Activated CD4-positive, alpha-beta T cell treated with anti-CD3 and anti-CD28 coated beads for 36 hours (primary cell): ENCODE measurements around the gene DLGAP4. TPM values are rescaled to one million over a fixed set of nuclear protein-coding genes. Genes with fewer than 3 reads are reported as not detected.
A peak's percentile ranks its signal among the peaks of the same experiment; 100 is the strongest.
"Not testable (repeated sequence)": the region's sequence is repeated elsewhere in the genome, so short reads cannot be mapped to it uniquely, and the experiment has no call there.

Source experiments
- ATAC-seq: fragments of 200-7000 bp; cut with Tn5 transposase; one replicate; pipeline ENCODE4 v1.10.0; 2021; ENCODE audit warnings: mild to moderate bottlenecking, moderate library complexity
- CTCF ChIA-PET: fragments of 350-600 bp; sonication (Branson Sonifier 250); formaldehyde crosslinking; loops from one replicate; lab custom pipeline; 2021; ENCODE audit warnings: antibody characterized with exemption; lab: Charles Lee
- POLR2A ChIA-PET: fragments of 350-600 bp; sonication (Branson Sonifier 250); formaldehyde crosslinking; loops from one replicate; lab custom pipeline; 2021; ENCODE audit warnings: antibody characterized with exemption, inconsistent platforms; lab: Charles Lee
- DNase-seq: peaks from one replicate; pipeline ENCODE4 v3.0.0-alpha.2; 2020
- H3K27ac Mint-ChIP-seq: one replicate; pipeline ENCODE4 v1.8.0; 2021; ENCODE audit warnings: mixed read lengths
- H3K27me3 Mint-ChIP-seq: one replicate; pipeline ENCODE4 v1.8.0; 2021; ENCODE audit warnings: mixed read lengths
- H3K36me3 Mint-ChIP-seq: one replicate; pipeline ENCODE4 v1.8.0; 2021; ENCODE audit warnings: low read depth, mixed read lengths
- H3K4me1 Mint-ChIP-seq: one replicate; pipeline ENCODE4 v1.8.0; 2021; ENCODE audit warnings: mixed read lengths
- H3K4me3 Mint-ChIP-seq: one replicate; pipeline ENCODE4 v1.8.0; 2021; ENCODE audit warnings: mild to moderate bottlenecking, moderate library complexity, mixed read lengths
- H3K9me3 Mint-ChIP-seq: one replicate; pipeline ENCODE4 v1.8.0; 2021; ENCODE audit warnings: low read depth, mixed read lengths
- intact Hi-C, 2 experiments: fragments of 100-400 bp; cut with DNase I in 1 of 2; cut with micrococcal nuclease in 1 of 2; formaldehyde crosslinking; loops; one replicate each; pipeline versions ENCODE4 v1.14.2 to v1.15.1; 2022 to 2024; cut with DNase I, micrococcal nuclease
- total RNA-seq, 2 experiments: library from RNA; stranded (reverse); gene quantifications; one replicate each; pipeline ENCODE4 v1.2.3, GENCODE V29; 2021

The DLGAP4 gene
- total RNA-seq, 2 experiments from 2014 or later, result 19.0 to 21.8 TPM

DNA sequence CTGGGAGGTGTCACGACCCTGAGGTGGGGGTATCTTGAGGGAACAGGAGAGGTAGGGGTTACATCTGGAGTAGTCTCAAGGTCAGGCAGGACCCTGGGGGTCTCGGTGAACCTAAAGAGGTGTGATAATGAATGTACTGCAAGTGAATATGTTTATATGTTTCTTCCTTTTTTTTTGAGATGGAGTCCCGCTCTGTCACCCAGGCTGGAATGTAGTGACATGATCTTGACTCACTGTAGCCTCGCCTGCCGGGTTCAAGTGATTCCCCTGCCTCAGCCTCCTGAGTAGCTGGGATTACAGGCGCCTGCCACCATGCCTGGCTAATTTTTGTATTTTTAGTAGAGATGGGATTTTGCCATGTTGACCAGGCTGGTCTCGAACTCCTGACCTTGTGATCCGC, 168.9 kb downstream of the DLGAP4 start:
- intact Hi-C loops, H3K27me3 Mint-ChIP-seq, H3K9me3 Mint-ChIP-seq, DNase-seq, H3K27ac Mint-ChIP-seq, ATAC-seq, H3K36me3 Mint-ChIP-seq, POLR2A ChIA-PET, H3K4me3 Mint-ChIP-seq, CTCF ChIA-PET: not testable (repeated sequence)
- H3K4me1 Mint-ChIP-seq, result peaks cover 37% of the 10 kb centered on the region

DNA sequence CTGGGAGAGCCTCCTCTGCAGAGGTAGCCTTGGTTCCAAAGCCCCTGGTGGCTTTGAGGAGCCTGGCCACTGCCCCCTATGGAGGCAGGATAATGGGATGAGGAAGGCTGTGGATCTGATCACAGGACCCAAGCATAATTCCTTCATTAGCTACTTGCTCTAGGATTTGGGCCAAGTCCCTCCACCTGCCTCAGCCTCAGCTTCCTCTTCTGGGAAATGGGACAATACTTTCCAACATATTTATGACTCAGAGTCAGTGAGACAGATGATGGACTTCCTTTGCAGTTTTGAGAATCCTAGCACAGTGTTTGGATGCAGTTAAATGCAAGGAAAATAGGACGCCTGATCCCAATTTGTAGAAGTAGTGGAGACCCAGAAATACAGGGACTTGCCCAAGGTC, 171.3 kb downstream of the DLGAP4 start:
- Mint-ChIP-seq H3K9me3 (no peaks in the 10 kb centered on the region), H3K4me3 (no peak overlapping the region), H3K27ac (no peak overlapping the region), H3K27me3 (no peaks in the 10 kb centered on the region), H3K4me1 (peaks cover 25% of the 10 kb centered on the region), H3K36me3 (no peaks in the 10 kb centered on the region)
- ChIA-PET CTCF (interaction anchor here (0.6 to 1.0 kb wide), 2 partner anchors 54 to 127 kb away, joined by 3 read pairs; no protein-coding TSS in a partner anchor), POLR2A (no interaction called here)
- intact Hi-C loops, result no loop called here
- ATAC-seq (no peak), DNase-seq (no peak)

DNA sequence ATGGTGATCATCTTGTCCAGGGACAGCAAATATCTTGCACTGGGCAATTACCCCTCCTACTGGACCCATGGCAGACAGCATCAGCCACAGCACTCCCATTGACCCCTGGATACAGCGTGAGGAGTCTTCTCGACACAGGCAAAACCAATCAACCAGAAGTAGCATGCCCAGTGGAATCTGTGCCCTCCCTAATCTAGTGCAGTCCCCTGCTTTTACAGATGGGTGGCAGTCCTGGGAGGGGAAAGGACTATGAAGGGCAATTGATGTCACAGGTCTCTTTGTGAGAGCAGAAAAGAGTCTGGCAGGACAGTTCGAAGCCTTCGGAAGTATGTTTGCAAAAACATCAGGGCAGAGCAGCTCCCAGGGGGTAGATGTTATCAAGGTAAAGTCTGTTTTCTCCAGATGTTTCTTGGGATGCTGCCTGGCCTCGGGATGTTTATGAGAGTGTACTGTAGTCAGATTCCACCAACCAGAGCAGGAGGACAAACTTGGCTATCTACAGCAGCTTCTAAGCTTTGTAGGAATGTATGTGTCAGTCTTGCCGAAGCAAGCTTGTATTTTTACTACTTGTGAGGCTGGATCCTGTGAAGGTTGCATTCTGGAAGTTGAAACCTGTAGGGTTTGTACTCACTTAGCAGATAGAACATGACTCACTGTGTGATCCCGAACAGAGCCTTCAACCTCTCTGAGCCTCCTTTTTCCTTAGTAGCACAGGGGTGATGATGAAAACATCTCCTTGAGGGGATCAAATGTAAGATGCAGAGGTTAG, 172.2 kb downstream of the DLGAP4 start:
- CTCF ChIA-PET, result interaction anchor here (1.0 kb wide), 1 partner anchor 126 kb away, joined by 3 read pairs; no protein-coding TSS in a partner anchor
- DNase-seq, result no peak
- Mint-ChIP-seq H3K27ac (peak overlapping the region; percentile 10), H3K27me3 (no peaks in the 10 kb centered on the region), H3K9me3 (no peaks in the 10 kb centered on the region), H3K4me3 (no peak overlapping the region), H3K4me1 (peaks cover 18% of the 10 kb centered on the region), H3K36me3 (no peaks in the 10 kb centered on the region)
- POLR2A ChIA-PET, result no interaction called here
- intact Hi-C loops, result no loop called here
- ATAC-seq, result peak; percentile 26

DNA sequence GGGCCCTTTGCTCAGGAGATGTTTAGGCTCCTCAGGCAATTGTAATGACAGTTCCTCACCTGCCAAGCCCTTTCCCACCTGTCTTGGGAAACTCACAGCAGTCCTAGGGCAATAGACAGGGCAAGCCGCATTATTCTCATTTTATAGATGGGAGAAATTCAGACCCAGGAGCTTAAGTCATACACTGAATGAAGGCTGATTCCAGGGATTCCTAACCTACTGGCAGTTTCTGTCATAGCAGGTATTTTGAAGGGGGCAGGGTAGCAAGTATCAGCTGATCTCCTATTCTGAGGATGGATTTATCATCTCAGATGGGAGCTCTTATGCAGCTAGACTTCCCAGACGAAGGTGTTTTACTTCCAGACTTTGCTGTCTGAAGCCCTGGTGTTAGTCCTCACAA, 173.8 kb downstream of the DLGAP4 start:
- ATAC-seq (no peak), DNase-seq (no peak)
- no peaks in the 10 kb centered on the region for H3K9me3 Mint-ChIP-seq
- ChIA-PET CTCF (interaction anchor here (0.7 kb wide), 1 partner anchor 236 kb away, joined by 4 read pairs; no protein-coding TSS in a partner anchor), POLR2A (no interaction called here)
- intact Hi-C loops, result no loop called here
- no peaks in the 10 kb centered on the region for H3K36me3 Mint-ChIP-seq
- peaks cover 11% of the 10 kb centered on the region for H3K4me1 Mint-ChIP-seq
- H3K27me3 Mint-ChIP-seq, result no peaks in the 10 kb centered on the region
- no peak overlapping the region for H3K27ac Mint-ChIP-seq
- H3K4me3 Mint-ChIP-seq, result no peak overlapping the region

DNA sequence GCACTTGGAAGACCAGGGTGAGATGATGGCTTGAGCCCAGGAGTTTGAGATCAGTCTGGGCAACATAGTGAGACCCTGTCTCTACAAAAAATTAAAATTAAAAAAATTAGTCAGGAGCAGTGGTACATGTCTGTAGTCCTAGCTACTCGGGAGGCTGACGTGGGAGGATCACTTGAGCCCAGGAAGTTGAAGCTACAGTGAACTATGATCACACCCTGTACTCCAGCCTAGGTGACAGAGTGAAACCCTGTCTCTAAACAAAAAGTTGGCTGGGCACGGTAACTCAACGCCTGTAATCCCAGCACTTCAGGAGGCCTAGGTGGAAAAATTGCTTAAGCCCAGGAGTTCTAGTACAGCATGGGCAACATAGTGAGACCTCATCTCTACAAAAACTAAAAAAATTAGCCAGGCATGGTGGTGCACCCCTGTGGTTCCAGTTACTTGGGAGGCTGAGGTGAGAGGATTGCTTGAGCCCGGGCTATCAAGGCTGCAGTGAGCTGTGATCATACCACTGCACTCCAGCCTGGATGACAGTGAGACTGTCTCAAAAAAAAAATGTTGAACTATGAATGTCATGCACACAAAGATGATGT, 174.4 kb downstream of the DLGAP4 start:
- ChIA-PET POLR2A (no interaction called here), CTCF (interaction anchor here (0.6 kb wide), 1 partner anchor 342 kb away, joined by 3 read pairs; no protein-coding TSS in a partner anchor)
- Mint-ChIP-seq H3K4me3 (no peak overlapping the region), H3K27ac (no peak overlapping the region), H3K4me1 (peaks cover 11% of the 10 kb centered on the region), H3K9me3 (no peaks in the 10 kb centered on the region), H3K36me3 (no peaks in the 10 kb centered on the region), H3K27me3 (no peaks in the 10 kb centered on the region)
- intact Hi-C loops, result no loop called here
- ATAC-seq (no peak), DNase-seq (no peak)

DNA sequence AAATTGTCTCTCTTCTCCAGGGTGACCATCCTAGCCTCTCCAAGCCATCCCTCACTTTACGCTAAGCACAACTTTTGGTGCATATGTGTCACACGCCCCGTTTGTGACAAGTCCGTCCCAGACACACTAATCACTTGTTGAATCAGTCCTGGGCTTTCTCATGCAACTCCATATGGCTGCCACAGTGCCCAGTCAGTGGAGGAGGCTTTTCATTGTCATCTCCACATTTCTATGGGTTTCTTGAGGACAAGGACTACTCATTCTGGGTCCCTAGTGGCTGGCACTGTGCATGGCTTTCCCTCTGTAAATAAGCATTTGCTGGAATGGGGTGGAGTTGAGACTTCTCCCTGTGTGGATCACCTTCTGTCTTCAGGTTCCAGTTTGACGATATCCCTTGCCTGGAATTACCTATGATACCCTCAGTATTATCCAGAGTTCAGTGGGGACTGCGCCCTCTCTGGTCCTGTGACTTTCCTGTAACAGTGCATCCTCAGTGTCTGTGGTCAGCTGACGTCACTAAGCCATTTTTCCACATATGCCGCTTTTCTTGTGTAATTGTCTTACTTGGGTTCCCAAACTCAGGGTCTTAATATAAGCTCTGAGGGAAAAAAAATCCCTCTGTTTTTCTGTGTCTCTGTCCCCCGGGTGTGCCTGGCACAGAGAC, 175.4 kb downstream of the DLGAP4 start:
- peak; percentile 39 for ATAC-seq
- Mint-ChIP-seq H3K36me3 (no peaks in the 10 kb centered on the region), H3K4me3 (no peak overlapping the region), H3K27ac (no peak overlapping the region), H3K4me1 (peaks cover 11% of the 10 kb centered on the region), H3K9me3 (no peaks in the 10 kb centered on the region), H3K27me3 (no peaks in the 10 kb centered on the region)
- ChIA-PET POLR2A (no interaction called here), CTCF (interaction anchor here (1.7 kb wide), 1 partner anchor 16 kb away, joined by 6 read pairs; no protein-coding TSS in a partner anchor)
- intact Hi-C loops, result no loop called here
- DNase-seq, result no peak

DNA sequence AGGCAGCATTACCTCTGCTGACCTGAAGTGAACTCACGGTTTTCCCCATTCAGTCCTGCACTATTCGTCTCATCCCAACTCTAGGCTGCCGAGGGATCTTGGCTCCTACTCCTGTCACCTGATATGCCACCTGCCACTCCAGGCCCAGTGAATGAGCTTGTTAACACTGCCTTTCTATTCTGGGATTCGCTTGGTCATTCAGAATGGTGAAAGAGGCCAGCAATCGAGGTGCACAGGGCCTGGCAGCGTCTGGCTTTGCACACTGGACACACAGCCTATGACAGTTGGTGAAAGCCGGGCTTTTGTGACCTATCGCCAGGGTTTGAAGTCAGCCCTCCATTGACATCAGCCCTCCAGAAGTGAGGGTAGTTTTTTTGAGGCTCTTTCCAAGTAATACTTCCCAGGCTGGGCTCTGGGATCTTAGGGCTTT, 175.9 kb downstream of the DLGAP4 start:
- H3K27me3 Mint-ChIP-seq, result no peaks in the 10 kb centered on the region
- H3K36me3 Mint-ChIP-seq, result no peaks in the 10 kb centered on the region
- ChIA-PET POLR2A (no interaction called here), CTCF (interaction anchor here (1.2 to 1.7 kb wide), 2 partner anchors 10 to 16 kb away, joined by 6 to 8 read pairs; no protein-coding TSS in a partner anchor)
- intact Hi-C loops, result no loop called here
- DNase-seq (no peak), ATAC-seq (no peak)
- H3K9me3 Mint-ChIP-seq, result no peaks in the 10 kb centered on the region
- H3K4me3 Mint-ChIP-seq, result no peak overlapping the region
- peaks cover 11% of the 10 kb centered on the region for H3K4me1 Mint-ChIP-seq
- no peak overlapping the region for H3K27ac Mint-ChIP-seq

DNA sequence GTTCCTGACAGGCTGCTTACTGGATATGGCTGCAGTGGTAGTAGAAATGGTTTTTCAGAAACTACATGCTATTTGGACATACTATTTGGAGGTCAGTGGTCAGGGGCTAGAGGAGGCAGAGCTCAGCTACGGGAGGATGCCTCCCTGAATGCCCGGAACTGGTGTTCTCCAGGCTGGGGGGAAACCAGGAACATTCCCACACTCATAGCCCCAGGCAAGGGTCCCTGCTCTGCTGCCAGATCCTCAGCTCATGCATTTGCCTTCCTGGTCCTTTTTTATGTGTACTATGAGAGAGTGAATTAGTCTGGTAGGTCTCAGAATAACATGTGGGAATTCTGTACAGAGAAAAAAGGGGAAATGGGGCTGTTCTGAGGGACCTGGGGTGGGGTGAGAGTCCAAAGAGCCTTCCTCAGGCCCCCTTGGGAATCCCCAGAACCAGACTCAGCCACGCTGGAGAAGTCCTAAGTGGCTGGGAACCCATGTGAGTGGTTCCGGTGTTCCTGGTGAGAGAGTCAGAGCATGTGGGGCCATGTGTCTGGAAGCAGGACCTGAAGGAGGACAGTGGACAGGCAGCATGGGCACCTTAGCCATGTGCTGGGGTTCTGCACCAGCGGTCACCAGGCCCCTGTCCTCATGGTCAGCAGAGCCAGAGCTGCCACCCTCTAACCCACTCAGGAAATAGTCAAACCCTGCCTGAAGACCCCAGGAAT, 177.2 kb downstream of the DLGAP4 start:
- intact Hi-C loops, result no loop called here
- no peak for DNase-seq
- Mint-ChIP-seq H3K4me1 (peaks cover 6% of the 10 kb centered on the region), H3K27ac (no peak overlapping the region), H3K9me3 (no peaks in the 10 kb centered on the region), H3K27me3 (no peaks in the 10 kb centered on the region), H3K36me3 (no peaks in the 10 kb centered on the region), H3K4me3 (no peak overlapping the region)
- ATAC-seq, result no peak
- ChIA-PET CTCF (interaction anchor here (0.5 to 1.7 kb wide), 4 partner anchors 9 to 281 kb away, joined by 3 to 8 read pairs (median 5); no protein-coding TSS in a partner anchor), POLR2A (no interaction called here)

DNA sequence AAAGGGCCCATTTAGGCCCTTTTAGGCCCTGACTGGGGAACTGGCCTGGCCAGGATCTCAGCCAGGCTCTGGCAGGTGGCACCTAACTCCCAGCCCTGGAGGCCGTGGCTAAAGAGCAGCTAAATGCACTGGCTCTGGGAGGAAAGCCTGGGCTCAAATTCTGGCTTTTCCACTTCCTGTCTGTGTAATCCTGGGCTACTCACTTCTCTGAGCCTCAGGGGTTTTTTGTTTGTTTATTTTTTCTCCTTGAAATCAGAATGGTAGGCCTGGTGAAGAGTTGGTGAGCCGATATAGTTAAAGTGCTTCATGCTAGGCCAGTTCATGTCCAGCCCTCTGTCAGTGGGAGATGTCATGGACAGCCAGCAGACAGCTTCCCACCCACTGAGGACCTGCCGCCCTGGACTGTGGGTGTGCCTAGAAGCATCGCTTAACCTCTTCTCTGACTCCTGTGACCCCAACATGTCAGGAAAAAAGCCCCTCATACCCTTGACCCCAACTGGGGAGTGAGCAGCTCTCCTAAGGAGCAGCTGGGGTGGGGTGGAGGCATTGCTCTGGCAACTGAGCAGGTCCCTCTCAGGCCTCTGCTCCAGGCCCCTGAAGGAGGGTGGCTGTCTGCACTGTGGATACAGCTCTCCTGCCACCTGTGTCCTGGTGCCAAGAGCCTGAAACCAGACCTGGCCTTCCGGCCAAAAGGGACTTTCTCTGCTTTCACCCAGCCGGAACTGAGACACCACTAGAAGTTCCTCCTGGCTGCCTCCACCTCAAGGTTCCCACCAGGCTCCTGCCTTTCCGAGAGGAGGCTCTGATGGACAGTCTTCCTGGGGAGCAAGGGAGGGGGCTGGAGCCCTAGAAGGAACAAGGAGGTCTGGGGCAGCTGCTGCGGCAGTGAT, 178.0 kb downstream of the DLGAP4 start:
- no peak overlapping the region for H3K27ac Mint-ChIP-seq
- peaks cover 2% of the 10 kb centered on the region for H3K4me1 Mint-ChIP-seq
- H3K4me3 Mint-ChIP-seq, result no peak overlapping the region
- ChIA-PET CTCF (no interaction called here), POLR2A (interaction anchor here (0.6 kb wide), 1 partner anchor 781 kb away, joined by 3 read pairs; no protein-coding TSS in a partner anchor)
- no peak for ATAC-seq
- intact Hi-C loops, result no loop called here
- H3K9me3 Mint-ChIP-seq, result no peaks in the 10 kb centered on the region
- no peaks in the 10 kb centered on the region for H3K36me3 Mint-ChIP-seq
- DNase-seq, result no peak
- no peaks in the 10 kb centered on the region for H3K27me3 Mint-ChIP-seq

DNA sequence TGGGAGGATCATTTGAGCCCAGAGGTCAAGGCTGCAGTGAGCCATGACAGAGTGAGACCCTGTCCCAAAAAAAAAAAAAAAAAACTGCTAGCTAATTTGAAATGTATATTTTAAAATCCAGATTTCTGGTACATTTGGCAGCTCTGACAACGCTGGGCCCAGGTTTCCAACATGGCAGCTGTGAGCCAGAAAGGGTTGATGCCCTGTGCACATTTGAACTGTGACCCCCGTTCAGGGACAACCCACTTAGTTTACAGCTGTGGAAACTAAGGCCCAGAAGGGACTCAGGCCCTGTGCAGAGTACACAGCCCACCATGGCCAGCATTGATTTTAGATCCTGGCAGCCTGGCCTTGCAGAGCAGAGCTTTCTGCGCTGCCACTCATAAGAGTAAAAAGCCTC, 179.1 kb downstream of the DLGAP4 start:
- Mint-ChIP-seq H3K9me3 (no peaks in the 10 kb centered on the region), H3K27ac (no peak overlapping the region), H3K36me3 (no peaks in the 10 kb centered on the region), H3K4me3 (no peak overlapping the region), H3K27me3 (no peaks in the 10 kb centered on the region), H3K4me1 (peaks cover 3% of the 10 kb centered on the region)
- no peak for ATAC-seq
- POLR2A ChIA-PET, result interaction anchor here (0.6 kb wide), 1 partner anchor 780 kb away, joined by 3 read pairs; no protein-coding TSS in a partner anchor
- DNase-seq, result no peak
- intact Hi-C loops, result no loop called here
- CTCF ChIA-PET, result interaction anchor here (0.7 kb wide), 1 partner anchor 12 kb away, joined by 3 read pairs; no protein-coding TSS in a partner anchor
